Measurements from ENCODE around the gene NANOS2.

DNA sequence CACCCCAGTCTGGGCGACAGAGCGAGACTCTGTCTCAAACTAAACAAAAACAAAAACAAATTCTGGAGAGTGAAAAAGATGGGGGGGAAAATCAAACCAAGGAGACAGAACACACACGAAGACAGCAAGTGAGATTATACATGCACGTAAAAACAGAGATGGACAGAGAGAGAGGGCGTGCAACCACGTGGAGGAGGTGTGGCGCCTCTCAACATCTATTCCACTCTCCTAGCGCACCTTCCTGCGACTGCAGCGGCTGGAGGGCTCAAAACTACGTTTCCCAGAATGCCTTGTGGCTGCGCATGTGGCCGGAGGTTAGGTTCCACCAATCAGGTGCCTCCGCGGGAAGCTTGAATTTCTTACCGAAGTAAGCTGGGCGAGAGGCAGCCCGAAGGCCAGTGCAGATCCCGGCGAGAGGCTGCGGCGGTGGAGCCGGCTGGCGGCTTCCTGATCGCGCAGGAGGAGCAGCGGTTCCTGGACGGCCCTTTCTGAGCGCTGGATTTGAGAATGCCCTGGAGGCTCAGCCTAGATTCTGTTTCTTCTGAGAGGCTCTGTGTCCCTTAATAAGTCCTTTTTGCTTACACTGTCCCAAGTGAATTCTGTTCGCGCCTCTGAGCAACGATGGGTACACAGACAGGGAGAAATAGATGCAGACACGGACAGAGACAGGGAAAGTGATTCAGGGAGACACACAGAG, 13.1 kb upstream of the NANOS2 start:
- TF ChIP-seq, protein P1, sequence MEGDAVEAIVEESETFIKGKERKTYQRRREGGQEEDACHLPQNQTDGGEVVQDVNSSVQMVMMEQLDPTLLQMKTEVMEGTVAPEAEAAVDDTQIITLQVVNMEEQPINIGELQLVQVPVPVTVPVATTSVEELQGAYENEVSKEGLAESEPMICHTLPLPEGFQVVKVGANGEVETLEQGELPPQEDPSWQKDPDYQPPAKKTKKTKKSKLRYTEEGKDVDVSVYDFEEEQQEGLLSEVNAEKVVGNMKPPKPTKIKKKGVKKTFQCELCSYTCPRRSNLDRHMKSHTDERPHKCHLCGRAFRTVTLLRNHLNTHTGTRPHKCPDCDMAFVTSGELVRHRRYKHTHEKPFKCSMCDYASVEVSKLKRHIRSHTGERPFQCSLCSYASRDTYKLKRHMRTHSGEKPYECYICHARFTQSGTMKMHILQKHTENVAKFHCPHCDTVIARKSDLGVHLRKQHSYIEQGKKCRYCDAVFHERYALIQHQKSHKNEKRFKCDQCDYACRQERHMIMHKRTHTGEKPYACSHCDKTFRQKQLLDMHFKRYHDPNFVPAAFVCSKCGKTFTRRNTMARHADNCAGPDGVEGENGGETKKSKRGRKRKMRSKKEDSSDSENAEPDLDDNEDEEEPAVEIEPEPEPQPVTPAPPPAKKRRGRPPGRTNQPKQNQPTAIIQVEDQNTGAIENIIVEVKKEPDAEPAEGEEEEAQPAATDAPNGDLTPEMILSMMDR (IDR thresholded peaks at IDR 0.05): no peak
- no peak for TF ChIP-seq POLR2A (IDR thresholded peaks at IDR 0.05)

All from thyroid gland (tissue), 4 donors.